ENCODE measurements around the gene CCDC33.
"Not testable (repeated sequence)": the region's sequence is repeated elsewhere in the genome, so short reads cannot be mapped to it uniquely, and the experiment has no call there.

GRCh38 chr15:74360855-74361254 lies 124.7 kb downstream of the CCDC33 start:
- not testable (repeated sequence) for TF ChIP-seq EZH2phosphoT487 (IDR thresholded peaks at IDR 0.05; ENCODE audit: insufficient read depth, low read depth); EZH2 (IDR thresholded peaks at IDR 0.05; ENCODE audit: insufficient read depth, poor library complexity, severe bottlenecking)
